GM12878 (cell line): ENCODE data around the gene DENND1A. TPM values are rescaled to one million over a fixed set of nuclear protein-coding genes. Genes with fewer than 3 reads are reported as not detected.

ENCODE experiments used
- ATAC-seq: fragments of 200-7000 bp; cut with Tn5 transposase; 3 replicates; pipeline ENCODE4 v1.9.1; 2020; ENCODE audit warnings: mild to moderate bottlenecking, moderate library complexity
- BruUV-seq: library from RNA; stranded (reverse); fragments of 400-500 nt; replicated peaks from 2 replicates; lab custom pipeline; 2021; lab: Mats Ljungman, UMichigan
- CTCF ChIA-PET: fragments of 300-600 bp; sonication (Branson Sonifier 250); formaldehyde crosslinking; extraction: SDS; loops from one replicate; lab custom pipeline; 2021; ENCODE audit warnings: inconsistent platforms; lab: Yijun Ruan, JAX
- POLR2A ChIA-PET: fragments of 350-600 bp; formaldehyde crosslinking; extraction: SDS; loops from one replicate; lab custom pipeline; 2021; ENCODE audit warnings: inconsistent platforms; lab: Charles Lee
- RAD21 ChIA-PET: fragments of 300-600 bp; sonication (Branson Sonifier 250); formaldehyde crosslinking; loops from one replicate; lab custom pipeline; 2023; ENCODE audit warnings: antibody characterized with exemption; ENCODE audit not compliant: unreplicated experiment; lab: Charles Lee
- SMC1A ChIA-PET: fragments of 300-600 bp; sonication (Branson Sonifier 250); formaldehyde crosslinking; loops from one replicate; lab custom pipeline; 2023; ENCODE audit not compliant: unreplicated experiment, uncharacterized antibody; lab: Charles Lee
- DNase-seq: peaks from one replicate; pipeline ENCODE4 v3.0.0-alpha.2; 2011; ENCODE audit warnings: low read depth, low spot score
- FAIRE-seq: peaks from 3 replicates; lab custom pipeline; 2011; peaks lifted over from hg19 to GRCh38; lab: Jason Lieb, UNC
- H2AFZ ChIP-seq: 2 replicates; pipeline ENCODE4 v1.6.0; 2011; ENCODE audit warnings: low read depth, low read length, control low read depth; ENCODE audit not compliant: control insufficient read depth
- H3K27ac ChIP-seq: 2 replicates; pipeline ENCODE4 v1.5.1; 2011; ENCODE audit warnings: control low read depth; ENCODE audit not compliant: control insufficient read depth, insufficient read depth
- H3K27me3 ChIP-seq, 2 experiments: replicated peaks in 1 of 2; 2 replicates each; pipeline versions ENCODE4 v1.6.0 to v1.6.1; 2011; ENCODE audit warnings: low read length in 1 of 2; ENCODE audit not compliant: control insufficient read depth in 2 of 2, insufficient read depth in 2 of 2
- H3K36me3 ChIP-seq, 2 experiments: 2 replicates each; pipeline ENCODE4 v1.5.1; 2011; ENCODE audit warnings: low read length in 1 of 2; ENCODE audit not compliant: control insufficient read depth in 2 of 2, insufficient read depth in 2 of 2
- H3K4me1 ChIP-seq: 2 replicates; pipeline ENCODE4 v1.6.1; 2011; ENCODE audit warnings: mild to moderate bottlenecking, low read length, moderate library complexity, mixed read lengths; ENCODE audit not compliant: control insufficient read depth, insufficient read depth
- H3K4me2 ChIP-seq: 2 replicates; pipeline ENCODE4 v1.6.0; 2011; ENCODE audit warnings: control low read depth; ENCODE audit not compliant: control insufficient read depth, insufficient read depth
- H3K4me3 ChIP-seq: fragments of 200-600 bp; sonication (generic); 2 replicates; pipeline ENCODE4 v1.5.1; 2016
- H3K79me2 ChIP-seq: 2 replicates; pipeline ENCODE4 v1.6.0; 2011; ENCODE audit warnings: low read length; ENCODE audit not compliant: control insufficient read depth, insufficient read depth
- H3K9ac ChIP-seq: 2 replicates; pipeline ENCODE4 v1.8.0; 2011; ENCODE audit warnings: low read length, control low read depth, mixed read lengths; ENCODE audit not compliant: control insufficient read depth, insufficient read depth
- H3K9me3 ChIP-seq: replicated peaks from 3 replicates; pipeline ENCODE4 v1.5.1; 2011; ENCODE audit warnings: mild to moderate bottlenecking, low read length; ENCODE audit not compliant: control insufficient read depth, insufficient read depth
- H4K20me1 ChIP-seq: 2 replicates; pipeline ENCODE4 v1.6.0; 2011; ENCODE audit not compliant: control insufficient read depth, insufficient read depth
- CEBPB ChIP-seq, 2 experiments: fragments of 150-350 bp in 1 of 2; IDR thresholded peaks; 2 replicates each; pipeline ENCODE4 v1.6.1; 2012 to 2014; ENCODE audit warnings: low read depth in 2 of 2, low read length in 2 of 2, borderline replicate concordance in 1 of 2, inconsistent platforms in 1 of 2
- CHD1 ChIP-seq: IDR thresholded peaks from 2 replicates; pipeline ENCODE4 v1.6.1; 2012; ENCODE audit warnings: low read depth, low read length, improper control_type of control experiment
- E2F8 ChIP-seq: fragments of 450-650 bp; IDR thresholded peaks from 2 replicates; pipeline ENCODE4 v1.6.1; 2018; ENCODE audit warnings: mild to moderate bottlenecking, low read depth, moderate library complexity; ENCODE audit not compliant: partially characterized antibody
- E4F1 ChIP-seq: fragments of 450-650 bp; IDR thresholded peaks from 2 replicates; pipeline ENCODE4 v1.6.1; 2018; ENCODE audit warnings: borderline replicate concordance, mild to moderate bottlenecking; ENCODE audit not compliant: partially characterized antibody
- IKZF1 ChIP-seq: fragments of 450-650 bp; conservative IDR thresholded peaks from 2 replicates; pipeline ENCODE4 v1.6.1; 2017; ENCODE audit warnings: antibody characterized with exemption, mild to moderate bottlenecking
- IRF3 ChIP-seq: fragments of 450-650 bp; IDR thresholded peaks from 2 replicates; pipeline ENCODE4 v1.6.1; 2014; ENCODE audit warnings: mild to moderate bottlenecking
- IRF5 ChIP-seq: fragments of 450-650 bp; IDR thresholded peaks from 2 replicates; pipeline ENCODE4 v1.6.1; 2017; ENCODE audit warnings: borderline replicate concordance
- NFXL1 ChIP-seq: fragments of 450-650 bp; IDR thresholded peaks from 2 replicates; pipeline ENCODE4 v1.6.1; 2017; ENCODE audit warnings: antibody characterized with exemption, mild to moderate bottlenecking, borderline replicate concordance
- SPI1 ChIP-seq: IDR thresholded peaks from 2 replicates; pipeline ENCODE4 v1.6.1; 2011; ENCODE audit warnings: low read depth, mild to moderate bottlenecking, low read length, moderate library complexity, borderline replicate concordance; ENCODE audit not compliant: insufficient read depth
- TARDBP ChIP-seq: IDR thresholded peaks from 2 replicates; pipeline ENCODE4 v1.6.1; 2016; ENCODE audit warnings: borderline replicate concordance
- YY1 ChIP-seq: IDR thresholded peaks from 2 replicates; pipeline ENCODE4 v1.6.1; 2011; ENCODE audit warnings: low read depth, mild to moderate bottlenecking, low read length
- ZSCAN29 ChIP-seq: fragments of 450-650 bp; IDR thresholded peaks from 2 replicates; pipeline ENCODE4 v1.6.1; 2017; ENCODE audit warnings: mild to moderate bottlenecking, moderate library complexity
- WGBS: methylation state at CpG from one replicate; pipeline ENCODE4 v1.1.6; 2016; ENCODE audit warnings: low lambda C conversion rate; ENCODE audit not compliant: insufficient replicate concordance, insufficient coverage; ENCODE audit errors: missing lambda C conversion rate; 5-methylcytosine and 5-hydroxymethylcytosine counted together
- in situ Hi-C: fragments of 300-500 bp; cut with MboI; formaldehyde crosslinking; loops from 9 replicates; pipeline ENCODE4 v1.14.3; 2018; ENCODE audit warnings: mixed read lengths
- intact Hi-C: fragments of 100-400 bp; cut with micrococcal nuclease; formaldehyde crosslinking; loops from one replicate; pipeline ENCODE4 v1.14.2; 2022; ENCODE audit not compliant: unreplicated experiment
- polyA plus RNA-seq, 11 experiments: library from polyadenylated mRNA; depleted of rRNA in 4 of 11; unstranded in 6 of 11; stranded (reverse) in 5 of 11; fragments of >200 nt; fragmentation: Nextera tagmentation in 4 of 11; fragmentation: Illumina TruSeq in 1 of 11; extraction: Ambion mirVana in 4 of 11; extraction: Trizol in 1 of 11; gene quantifications; 1 replicate in 1 of 11; 2 replicates in 10 of 11; pipeline versions ENCODE4 v1.2.1 to v1.2.3, GENCODE V29; 2011 to 2016; ENCODE audit warnings: inconsistent platforms in 2 of 11, missing spikeins in 2 of 11, low read depth in 1 of 11
- total RNA-seq, 4 experiments: library from RNA; depleted of rRNA in 3 of 4; stranded (reverse); fragments of >200 nt in 3 of 4; fragmentation: Illumina TruSeq in 1 of 4; extraction: Trizol in 1 of 4; gene quantifications; 2 replicates each; pipeline versions ENCODE4 v1.2.1 to v1.2.3, GENCODE V29; 2013 to 2021

The DENND1A gene
- total and polyA plus RNA-seq, 10 of the 15 experiments (the other 5 are each of a cell fraction or from before 2014, with no cell fraction given) = 14.1 to 48.6 (median 35.2) TPM

- H3K36me3 ChIP-seq = no peaks in the 10 kb centered on the region
- H3K27ac ChIP-seq = no peak overlapping the region
- no peak for TF ChIP-seq E2F8
- TF ChIP-seq YY1 = no peak
- no peak for TF ChIP-seq CHD1
- TF ChIP-seq E4F1 = no peak
- TF ChIP-seq IRF5 = no peak
- no peak for TF ChIP-seq IKZF1
- no peak for TF ChIP-seq TARDBP
- no peak for TF ChIP-seq CEBPB (IDR thresholded peaks at IDR 0.05; ENCODE audit: borderline replicate concordance in 1 of 2, low read depth in 2 of 2, low read length in 2 of 2)
- TF ChIP-seq IRF3 = no peak
- no peak for TF ChIP-seq NFXL1
- TF ChIP-seq ZSCAN29 = no peak
- TF ChIP-seq SPI1 = no peak
- DNase-seq = no peak
- no peak for ATAC-seq
- no peaks in the 10 kb centered on the region for H3K9me3 ChIP-seq
- no peak for FAIRE-seq
- H3K9ac ChIP-seq = no peak overlapping the region
- ChIA-PET POLR2A (interaction anchor here (0.6 kb wide), 3 partner anchors 68 to 416 kb away, joined by 3 to 7 read pairs (median 3); no protein-coding TSS in a partner anchor), CTCF (interaction anchor here (1.9 kb wide), 1 partner anchor 8 kb away, joined by 12 read pairs; no protein-coding TSS in a partner anchor), RAD21 (no interaction called here), SMC1A (no interaction called here)
- in situ Hi-C loops = loop anchor here (10.0 kb wide), 1 partner anchor 894 kb away; no protein-coding TSS in a partner anchor
- no peaks in the 10 kb centered on the region for H4K20me1 ChIP-seq
- WGBS = 41% methylated on average over 10 of the region's 10 CpGs
- H2AFZ ChIP-seq = no peak overlapping the region
- H3K79me2 ChIP-seq = no peaks in the 10 kb centered on the region
- no peak overlapping the region for H3K4me3 ChIP-seq
- intact Hi-C loops = loop anchor here (10.0 kb wide), 1 partner anchor 364 kb away; no protein-coding TSS in a partner anchor
- BruUV-seq = no TSS peak
- peaks cover 17% of the 10 kb centered on the region for H3K4me1 ChIP-seq
- H3K4me2 ChIP-seq = no peak overlapping the region
- H3K27me3 ChIP-seq = no peaks in the 10 kb centered on the region; a peak in 1 of 4 replicates
Observed at GRCh38 chr9:123358181-123358905, 571.6 kb downstream of the DENND1A start.
